HG03139 (cell line): ENCODE data around the gene NPAS3.

Experiments
- ATAC-seq: cut with Tn5 transposase; IDR thresholded peaks from one replicate; pipeline ENCODE4 v1.9.1; 2021; ENCODE audit not compliant: unreplicated experiment

The NPAS3 gene

DNA sequence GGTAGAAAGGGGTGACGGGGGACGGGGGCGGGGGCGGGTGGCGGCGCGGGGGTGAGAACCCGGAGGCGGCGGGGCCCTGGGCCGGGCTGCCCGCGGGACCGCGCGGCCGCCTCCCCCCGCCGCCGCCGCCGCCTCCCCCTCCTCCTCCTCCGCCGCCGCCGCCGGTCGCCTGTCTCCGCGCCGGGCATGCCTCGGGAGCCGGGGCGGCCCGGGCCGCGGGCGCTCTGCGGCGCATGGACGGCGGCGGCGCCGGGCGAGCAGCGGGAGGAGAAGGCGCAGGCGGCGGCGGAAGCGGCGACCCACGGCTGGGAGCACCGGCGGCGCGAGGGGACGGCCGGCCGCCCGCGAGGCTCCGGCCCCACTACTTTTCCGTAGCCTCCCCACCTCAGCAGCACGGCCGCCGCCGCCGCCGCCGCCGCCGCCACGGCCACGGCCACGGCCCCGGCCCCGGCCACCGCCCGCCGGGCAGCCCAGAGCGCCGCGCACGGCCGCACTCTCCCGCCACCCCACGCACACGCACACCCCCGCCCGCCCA, at the start of gene NPAS3:
Gene NPAS3, plus strand, starts transcription at position 161 of the 535 bp plus-strand sequence.
- ATAC-seq = no peak

DNA sequence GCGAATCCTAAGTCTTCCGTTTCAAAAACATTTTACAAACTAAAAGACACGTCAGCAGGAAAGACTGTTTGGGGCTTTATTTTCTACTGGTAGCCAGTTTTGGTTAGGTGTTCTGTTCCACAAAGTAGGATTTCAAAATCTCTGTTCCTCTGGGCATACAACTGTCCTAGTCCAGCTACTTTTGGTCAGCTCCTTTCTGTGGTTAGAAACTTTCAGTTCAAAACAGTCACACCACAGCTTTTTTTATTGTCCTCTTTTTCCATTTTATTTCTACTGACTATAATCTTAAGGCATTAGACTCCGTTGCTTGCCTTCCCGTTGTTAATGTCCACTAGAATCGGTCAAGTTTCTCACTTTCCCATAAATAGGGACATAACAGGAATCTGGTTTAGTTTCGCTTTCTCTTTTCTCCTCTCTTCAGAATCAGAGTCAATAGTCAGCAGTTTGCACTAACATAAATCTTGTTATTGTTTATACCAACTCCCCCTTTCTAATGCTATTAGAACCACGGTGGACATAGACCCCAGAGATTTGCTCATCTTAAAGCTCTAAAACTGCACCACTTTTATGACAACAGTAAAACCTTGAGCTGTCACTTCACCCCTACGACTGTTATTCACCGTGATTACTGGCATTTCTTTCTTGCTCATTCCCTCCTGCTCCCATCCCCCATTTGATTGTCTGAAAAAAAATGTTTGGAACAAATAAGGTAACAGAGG, 41.5 kb upstream of the NPAS3 start:
- ATAC-seq = no peak

DNA sequence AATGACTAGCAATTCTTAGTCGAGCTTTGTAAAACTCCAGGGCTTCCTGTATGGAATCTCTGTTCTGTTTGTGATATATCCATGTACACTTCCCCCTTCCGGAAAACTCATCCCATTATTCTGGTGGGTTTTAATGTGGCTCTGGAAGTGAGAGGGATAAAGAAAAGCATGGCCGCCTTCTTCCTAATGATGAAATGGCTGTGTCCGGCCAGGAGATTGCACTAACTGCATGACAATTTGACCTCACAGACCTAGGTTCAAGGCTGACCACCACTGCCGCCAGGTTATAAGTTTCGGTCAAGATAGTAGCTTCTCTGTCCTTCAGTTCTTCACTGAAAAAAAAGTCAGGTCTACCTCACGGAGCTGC, 41.0 kb upstream of the NPAS3 start:
- no peak for ATAC-seq

DNA sequence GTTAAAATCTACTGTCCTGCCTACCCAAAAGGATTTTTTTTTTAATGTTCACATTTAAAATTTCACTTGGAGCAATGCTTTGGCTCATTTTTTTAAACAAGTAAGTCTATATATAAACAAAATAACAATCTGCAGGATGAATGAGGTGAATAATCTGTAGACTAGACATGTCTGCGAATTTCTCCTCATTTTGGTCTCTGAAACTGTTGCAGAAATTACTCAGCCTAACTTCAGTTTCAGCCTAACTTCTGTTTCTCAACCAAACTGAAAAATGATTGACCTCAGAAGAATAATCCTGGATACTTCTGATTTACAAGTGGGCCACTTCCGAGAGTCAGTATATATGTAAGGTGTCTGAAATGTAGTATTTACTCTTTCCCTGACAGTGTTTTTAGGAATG, 39.8 kb upstream of the NPAS3 start:
- ATAC-seq = no peak

DNA sequence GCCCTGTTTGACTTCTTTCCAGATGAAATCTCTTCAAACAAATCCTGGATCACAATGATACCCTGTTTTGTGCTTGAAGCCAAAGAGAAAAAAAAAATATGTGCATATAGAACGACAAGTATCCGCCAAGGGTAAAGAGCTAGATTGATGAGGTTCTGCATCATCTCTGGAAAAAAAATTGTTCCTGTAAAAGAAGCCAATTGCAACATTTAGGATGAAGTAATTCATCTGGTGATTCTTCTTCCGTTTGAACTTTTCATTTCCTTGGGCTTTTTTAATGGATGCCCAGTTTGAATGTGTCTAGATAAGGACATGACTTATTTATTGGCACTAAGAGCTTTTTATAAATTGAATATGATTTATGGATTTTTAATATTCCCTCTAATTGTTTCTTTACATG, 38.1 kb upstream of the NPAS3 start:
- ATAC-seq = no peak

DNA sequence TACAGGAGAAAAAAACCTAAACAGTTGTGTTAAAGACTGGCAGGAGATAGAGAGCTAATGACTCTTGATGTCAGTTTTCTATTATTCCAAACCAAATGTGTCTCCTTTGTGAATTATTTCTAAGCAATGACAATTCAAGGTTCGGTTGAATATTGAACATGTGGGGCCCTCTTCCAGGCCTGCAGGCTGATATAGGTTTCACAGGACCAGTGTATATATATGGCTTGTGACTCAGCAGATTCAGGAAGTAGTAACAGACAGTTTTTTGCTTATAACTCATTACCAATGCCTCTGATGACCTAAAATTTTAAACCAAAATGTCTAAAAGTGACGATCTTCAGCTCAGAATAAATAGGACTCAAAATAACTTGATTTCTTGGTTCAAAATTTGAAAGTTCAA, 33.7 kb upstream of the NPAS3 start:
- no peak for ATAC-seq

DNA sequence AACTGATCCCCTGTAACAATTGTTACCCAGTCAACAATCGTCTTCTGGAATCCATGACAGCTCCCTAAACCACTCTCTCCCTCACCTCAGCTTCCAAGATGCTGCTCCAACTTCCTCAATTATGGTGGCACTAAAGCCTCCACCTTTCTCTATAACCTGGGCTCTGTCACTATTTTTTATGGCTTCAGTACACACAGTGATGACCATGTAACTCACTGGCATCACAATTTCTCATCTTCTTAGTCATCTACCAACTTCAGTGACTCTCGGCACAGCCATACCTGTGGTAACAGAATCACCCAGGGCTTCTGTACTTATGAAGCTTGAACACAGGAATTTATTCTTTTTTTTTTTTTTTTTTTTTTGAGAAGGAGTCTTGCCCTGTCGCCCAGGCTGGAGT, 32.0 kb upstream of the NPAS3 start:
- no peak for ATAC-seq

DNA sequence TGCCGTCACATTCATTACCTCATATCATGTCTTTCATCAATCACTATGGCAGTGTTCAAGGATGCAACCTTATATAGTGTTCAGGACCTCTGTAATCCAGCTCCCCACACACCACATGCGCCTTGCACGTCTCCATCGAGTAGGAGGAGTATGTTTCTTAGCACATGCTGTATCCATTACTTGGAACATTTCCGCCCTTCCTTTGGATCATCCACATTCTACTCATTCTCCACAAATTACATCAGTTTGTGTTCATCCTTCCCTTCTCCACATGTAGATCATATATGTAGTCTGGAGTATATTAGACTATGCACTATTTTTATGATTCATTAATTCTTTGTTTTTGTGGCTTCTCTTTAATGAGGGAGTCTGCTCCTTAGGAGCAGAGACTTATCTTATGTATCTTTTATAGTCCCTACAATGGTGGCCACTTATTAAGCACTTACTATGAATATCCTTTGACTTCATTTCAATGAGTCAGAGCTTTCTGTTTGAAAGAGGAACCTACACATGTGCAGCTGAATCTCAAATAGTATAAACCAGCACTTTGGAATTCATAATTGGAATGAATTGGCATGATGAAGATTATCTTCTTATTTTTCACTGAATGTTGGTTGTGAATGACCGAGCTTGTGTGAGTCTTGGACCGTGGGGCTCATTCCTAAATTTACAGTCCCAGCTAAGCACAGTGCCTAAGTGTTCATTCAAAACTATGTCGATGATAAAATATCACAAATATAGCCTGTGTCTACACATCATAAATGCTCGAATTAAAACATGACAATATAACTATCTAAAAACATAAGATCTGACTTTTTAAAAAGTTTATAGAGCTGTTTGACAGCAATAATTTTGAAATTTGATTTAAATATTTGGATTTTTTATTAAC, 30.2 kb upstream of the NPAS3 start:
- ATAC-seq = no peak

DNA sequence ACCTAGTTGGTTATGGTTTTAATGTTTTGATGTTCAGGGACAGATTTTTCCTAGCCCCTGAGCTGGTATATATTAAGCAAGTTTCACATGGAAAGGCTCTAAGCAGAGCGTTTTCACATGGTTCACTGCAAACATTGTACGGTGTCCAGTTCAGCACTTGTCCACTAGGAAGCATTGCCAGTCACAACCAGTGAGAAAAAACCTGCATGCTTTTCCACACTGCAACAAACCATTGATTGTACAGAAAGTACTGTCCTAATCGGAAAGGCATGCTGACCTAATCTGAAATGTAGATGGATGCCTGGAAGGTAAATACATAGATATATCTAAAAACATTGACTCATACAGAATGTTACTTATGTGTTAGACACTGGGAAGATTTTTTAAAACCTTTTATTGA, 25.0 kb upstream of the NPAS3 start:
- ATAC-seq = no peak

DNA sequence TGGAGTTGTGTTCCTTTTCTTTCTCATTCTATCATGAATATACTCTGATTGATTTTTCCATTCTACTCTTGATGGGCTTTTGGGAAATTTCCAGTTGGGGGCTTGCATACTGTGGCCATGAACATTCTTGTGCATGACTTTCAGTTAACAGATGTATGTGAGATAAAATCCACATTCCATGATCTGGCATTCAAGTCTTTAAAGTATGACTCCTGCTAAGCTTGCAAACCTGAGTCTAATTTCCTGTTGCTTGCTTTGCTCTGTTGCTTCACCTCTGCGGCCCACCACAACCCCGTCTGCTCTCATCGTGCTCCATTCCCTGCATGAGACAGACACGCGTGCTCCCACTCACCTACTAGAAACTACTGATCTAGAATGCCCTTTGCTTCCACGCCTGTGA, 24.3 kb upstream of the NPAS3 start:
- no peak for ATAC-seq

DNA sequence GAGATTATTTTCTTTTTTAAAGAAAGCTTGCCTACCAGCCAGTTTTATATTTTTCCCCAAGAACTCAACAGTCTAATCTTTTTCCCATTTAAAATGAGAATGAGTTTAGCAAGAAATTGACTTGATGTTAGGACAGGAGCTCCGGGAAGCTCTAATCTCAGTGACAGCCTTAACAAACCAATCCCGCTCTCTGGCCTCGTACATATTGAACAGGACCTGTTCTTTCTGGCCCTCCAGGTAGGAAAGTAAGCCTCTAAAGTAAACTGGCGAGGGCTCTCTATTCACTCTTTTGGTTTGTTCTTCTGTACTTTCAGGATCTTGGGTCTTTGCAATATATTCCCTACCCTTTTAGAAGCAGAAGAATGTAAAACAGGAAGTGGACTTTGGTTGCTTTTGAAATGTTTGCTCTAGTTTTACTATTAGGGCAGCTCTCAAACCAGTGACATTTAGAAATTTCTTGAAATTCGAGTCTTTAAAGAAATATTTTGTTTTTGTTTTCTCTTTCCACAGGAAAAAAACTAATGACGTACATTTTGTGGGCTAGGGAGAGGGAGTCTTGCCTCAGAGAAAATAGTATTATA, 17.9 kb upstream of the NPAS3 start:
- ATAC-seq = no peak

DNA sequence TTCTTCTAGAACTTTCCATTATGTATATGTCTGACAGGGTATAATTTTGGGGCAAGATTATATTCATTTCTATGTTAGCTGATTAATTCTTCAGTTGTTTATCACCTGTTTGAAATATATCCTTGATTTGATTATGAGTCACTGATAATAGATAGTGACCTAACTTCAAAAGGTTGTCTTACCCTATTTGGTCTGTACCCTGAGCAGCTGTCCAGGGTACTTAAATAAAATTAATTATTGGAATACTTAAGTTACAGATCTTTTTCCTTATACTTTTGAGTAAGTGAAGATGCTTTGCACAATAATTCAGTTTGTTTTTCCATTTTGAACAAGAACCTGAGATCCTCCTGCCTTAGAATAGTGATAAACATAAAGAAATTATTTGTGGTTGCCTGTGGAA, 13.2 kb upstream of the NPAS3 start:
- ATAC-seq = no peak

DNA sequence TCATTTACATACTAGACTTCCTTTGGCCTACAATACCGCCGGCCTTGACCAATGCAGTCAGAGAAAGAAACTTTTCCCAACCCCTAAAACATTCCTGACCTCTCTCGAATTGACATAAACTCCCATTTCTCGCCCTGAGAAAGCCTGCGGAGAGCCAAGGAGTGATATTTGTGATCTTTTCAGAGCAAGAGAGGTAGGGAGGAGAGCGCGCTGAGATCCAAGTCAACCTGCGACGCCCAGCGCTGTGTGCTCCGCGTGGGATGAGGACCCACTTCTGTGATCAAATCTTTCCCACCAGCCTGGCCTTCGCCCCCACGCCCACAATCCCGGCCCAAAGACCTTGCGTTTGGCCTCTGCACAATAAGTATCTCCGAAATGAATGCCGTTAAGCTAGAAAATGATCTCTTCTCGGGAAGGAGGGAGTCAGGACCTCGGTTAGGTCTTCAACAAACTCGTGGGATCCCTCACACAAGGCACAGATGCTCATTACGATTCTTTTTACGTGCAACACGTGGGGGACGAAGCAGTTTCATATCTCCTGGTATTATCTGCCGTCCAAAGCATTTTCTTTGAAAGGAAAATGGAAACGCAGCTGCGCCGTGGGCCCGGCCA, 6.3 kb upstream of the NPAS3 start:
- ATAC-seq = no peak

DNA sequence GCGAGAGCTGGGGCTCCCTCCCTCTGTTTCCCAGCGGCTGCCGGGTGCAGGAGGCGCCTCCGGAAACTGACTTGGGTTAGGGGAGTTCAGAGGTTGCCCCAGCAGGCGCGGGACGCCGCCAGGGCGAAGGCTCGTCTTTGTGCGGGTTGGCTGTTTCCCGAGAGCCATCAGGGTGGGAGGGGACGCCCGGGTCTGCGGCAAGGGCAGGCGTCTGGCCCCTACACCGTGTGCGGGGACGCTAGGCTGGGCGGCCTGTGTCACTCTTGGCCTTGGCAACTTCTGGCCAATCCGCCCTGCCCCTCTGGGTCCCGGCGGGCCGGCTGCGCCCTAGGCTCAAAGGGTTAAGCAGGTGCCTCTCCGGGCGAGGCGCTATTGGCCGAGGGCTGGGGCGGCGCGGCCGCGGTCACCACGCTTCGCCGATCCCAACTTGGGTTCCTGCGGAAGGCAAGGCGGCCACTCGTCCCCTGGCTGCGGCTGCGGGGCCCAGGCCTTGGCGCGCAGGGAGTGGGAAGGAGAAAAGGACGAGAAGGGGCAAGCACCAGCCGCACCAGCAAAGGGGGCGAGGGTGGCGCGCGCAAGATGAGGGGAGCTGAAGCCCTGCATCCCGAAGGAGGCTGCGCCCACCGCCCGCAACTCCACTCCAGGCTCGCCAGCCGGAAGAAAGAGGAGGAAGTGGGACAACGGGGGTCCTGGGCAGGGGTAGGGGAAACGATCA, 5.6 kb upstream of the NPAS3 start:
- ATAC-seq = no peak

DNA sequence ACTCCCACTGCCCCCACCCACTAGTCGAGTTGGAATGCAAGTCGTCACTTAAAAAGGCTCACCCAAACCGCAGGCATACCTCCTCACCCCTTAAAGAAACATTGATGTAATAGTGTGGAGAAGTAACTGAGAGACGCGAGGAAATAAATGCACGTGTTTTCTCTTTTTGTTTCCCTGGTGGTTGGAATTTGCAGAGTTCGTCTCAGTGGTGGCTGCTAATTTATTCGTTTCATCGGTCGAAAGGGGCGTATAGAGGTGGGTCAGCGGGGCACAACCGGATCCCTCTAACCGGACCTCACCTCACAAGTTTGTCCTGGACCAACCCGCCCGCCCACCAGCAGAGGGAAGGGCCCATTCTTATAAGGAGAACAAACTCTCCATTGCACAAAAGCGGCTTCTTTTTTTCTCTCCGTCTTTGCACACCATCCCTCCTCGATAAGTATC, 5.0 kb upstream of the NPAS3 start:
- no peak for ATAC-seq

DNA sequence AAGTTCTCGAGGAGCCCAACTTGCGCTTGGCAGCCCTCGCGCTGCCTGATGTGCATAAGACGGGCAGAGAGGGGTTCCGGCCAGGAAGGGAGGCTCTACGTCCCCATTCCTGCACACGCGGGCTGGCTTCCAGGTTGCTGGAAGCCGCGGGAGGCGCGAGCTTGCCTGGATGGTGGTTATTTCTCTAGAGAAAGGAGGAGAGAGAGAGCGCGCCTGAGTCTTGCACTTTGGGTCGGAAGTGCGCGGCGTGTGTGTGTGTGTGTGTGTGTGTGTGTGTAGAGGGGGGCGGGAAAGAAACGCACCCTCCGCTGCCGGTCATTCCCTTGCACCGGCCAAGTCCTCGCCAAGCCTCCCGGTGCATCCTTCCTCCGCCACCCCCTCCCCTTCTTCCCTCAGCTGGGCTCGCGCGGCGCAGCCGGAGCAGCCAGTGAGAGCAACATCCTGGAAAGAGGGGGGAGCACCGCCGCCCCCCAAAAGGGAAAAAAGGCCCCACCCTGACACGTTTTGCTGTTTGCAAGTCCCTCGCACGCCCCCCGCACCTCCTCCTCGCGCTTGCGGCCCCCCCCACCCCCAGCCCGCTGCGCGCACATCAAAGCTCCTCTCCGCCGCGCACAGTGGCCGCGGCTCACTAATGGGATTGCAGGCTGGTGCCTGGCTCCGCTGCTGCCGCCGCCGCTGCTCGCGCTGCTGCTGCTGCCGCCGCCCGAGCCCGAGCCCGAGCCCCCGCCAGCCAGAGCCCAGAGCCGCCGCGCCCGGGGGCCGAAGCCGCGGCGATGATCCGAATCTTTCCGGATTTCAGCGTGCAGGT, 4.4 kb upstream of the NPAS3 start:
- no peak for ATAC-seq

DNA sequence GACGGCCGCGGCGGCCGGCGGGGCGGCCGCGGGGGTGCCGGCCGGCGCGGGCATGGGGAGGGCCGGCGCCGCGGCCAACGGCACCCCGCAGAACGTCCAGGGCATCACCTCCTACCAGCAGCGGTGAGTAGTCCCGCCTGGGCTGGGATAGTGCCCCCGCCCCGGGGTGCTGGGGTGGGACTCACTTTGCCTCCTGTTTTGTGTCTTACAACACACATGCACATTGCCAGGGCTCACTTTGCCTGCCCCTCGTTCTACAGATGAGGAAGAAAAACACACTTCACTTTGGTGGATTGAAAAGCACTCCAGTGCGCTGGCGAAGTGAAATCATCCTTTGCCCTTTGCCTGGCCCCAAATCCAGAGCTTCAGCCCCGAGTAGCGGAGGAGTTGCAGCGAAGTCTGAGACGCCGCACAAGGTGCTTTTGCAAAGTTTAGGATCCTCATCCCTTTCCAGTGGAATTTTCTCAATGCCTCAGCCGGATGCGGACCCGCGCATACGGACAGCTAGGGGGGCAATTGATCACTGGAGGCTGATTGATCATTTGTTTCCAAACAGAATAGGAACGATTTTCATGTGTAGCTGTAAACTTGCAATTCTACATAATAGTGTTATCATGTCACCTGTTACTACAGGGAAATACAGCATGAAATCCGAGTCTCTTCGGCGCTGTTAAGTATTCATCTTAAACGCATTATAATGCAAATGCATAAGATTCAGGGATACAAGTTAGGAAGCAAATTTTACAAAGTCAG, 3.6 kb upstream of the NPAS3 start:
- no peak for ATAC-seq

DNA sequence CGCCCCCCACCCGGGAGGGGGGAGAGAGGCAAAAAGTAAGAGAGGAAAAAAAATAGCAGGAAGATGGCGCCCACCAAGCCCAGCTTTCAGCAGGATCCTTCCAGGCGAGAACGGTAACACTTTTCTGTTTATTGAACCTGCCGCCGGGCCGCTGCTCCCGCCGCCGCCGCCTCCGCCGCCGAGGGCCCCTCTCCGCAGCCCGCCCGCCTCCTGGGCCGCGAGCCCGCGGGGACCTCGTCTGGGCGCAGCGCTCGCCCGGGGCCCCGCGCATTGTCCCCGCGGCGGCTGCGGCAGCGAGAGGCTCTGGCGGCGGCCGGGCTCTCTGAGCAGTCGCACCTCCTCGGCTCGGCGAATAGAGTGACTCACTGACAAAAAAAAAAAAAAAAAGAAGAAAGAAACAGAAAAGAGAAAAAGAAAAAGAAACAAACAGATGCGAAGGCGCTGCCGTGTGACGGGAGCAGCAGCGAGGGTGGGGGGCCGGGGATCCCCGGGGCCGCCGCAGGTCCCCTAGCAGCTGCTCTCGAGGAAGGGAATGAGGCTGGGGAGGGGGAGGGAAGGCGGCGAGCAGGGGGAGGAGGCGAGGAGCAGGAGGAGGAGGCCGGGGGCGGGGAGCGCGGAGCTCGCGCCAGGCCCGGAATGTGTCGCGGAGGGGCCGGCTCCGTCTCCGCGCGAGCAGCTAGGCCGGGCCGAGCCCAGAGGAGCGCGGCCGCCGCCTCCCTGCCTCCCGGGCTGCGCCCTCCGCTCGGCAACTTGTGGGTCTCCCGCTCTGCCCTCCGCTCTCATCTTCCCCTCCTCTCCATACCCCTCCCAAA, 781 bp downstream of the NPAS3 start:
- ATAC-seq = no peak
